SU-DHL-6 (cell line): ENCODE measurements around the gene ETV6.

Source experiments
- H2AFZ ChIP-seq: fragments of 200-600 bp; sonication (generic); 2 replicates; pipeline ENCODE4 v1.6.1; 2014; ENCODE audit warnings: low read depth, mild to moderate bottlenecking, moderate library complexity, mixed read lengths, antibody characterized with exemption, low read length; ENCODE audit not compliant: severe bottlenecking
- H3F3A ChIP-seq: fragments of 200-600 bp; shearing (Covaris generic); 2 replicates; pipeline ENCODE4 v1.6.0; 2016; ENCODE audit warnings: antibody characterized with exemption, mild to moderate bottlenecking; ENCODE audit not compliant: insufficient read depth
- H3K27ac ChIP-seq: fragments of 200-600 bp; sonication (generic); 2 replicates; pipeline ENCODE4 v1.5.1; 2016; ENCODE audit warnings: low read depth, mild to moderate bottlenecking, low read length, moderate library complexity, mixed read lengths
- H3K27me3 ChIP-seq: fragments of 200-600 bp; sonication (generic), shearing (Covaris generic); 2 replicates; pipeline ENCODE4 v1.6.0; 2014; ENCODE audit warnings: mild to moderate bottlenecking, low read length
- H3K36me3 ChIP-seq: fragments of 200-600 bp; sonication (generic); 2 replicates; pipeline ENCODE4 v1.6.1; 2014; ENCODE audit warnings: mild to moderate bottlenecking, low read length, mixed read lengths
- H3K4me2 ChIP-seq: fragments of 300-600, 200-600 bp; shearing (Covaris generic), sonication (generic); 2 replicates; pipeline ENCODE4 v1.6.0; 2014; ENCODE audit warnings: low read length, low read depth, mild to moderate bottlenecking; ENCODE audit not compliant: poor library complexity, severe bottlenecking
- H3K4me3 ChIP-seq: fragments of 200-600 bp; sonication (generic); 2 replicates; pipeline ENCODE4 v1.5.1; 2014; ENCODE audit warnings: antibody characterized with exemption, low read length, mild to moderate bottlenecking, mixed read lengths; ENCODE audit not compliant: insufficient read depth, poor library complexity, severe bottlenecking
- H3K79me2 ChIP-seq: fragments of 200-600 bp; sonication (generic); 2 replicates; pipeline ENCODE4 v1.6.1; 2014; ENCODE audit warnings: mild to moderate bottlenecking, low read length, moderate library complexity; ENCODE audit not compliant: insufficient read depth
- H3K9ac ChIP-seq: fragments of 200-600 bp; sonication (generic); 2 replicates; pipeline ENCODE4 v1.7.0; 2014; ENCODE audit warnings: mild to moderate bottlenecking, low read length
- H3K9me2 ChIP-seq: fragments of 200-600 bp; sonication (generic); replicated peaks from 2 replicates; pipeline ENCODE4 v1.6.1; 2014; ENCODE audit warnings: low read length; ENCODE audit not compliant: insufficient read depth
- H3K9me3 ChIP-seq: fragments of 200-600 bp; sonication (generic); 2 replicates; pipeline ENCODE4 v1.6.1; 2014; ENCODE audit warnings: low read length, mixed read lengths; ENCODE audit not compliant: insufficient read depth
- H4K20me1 ChIP-seq: fragments of 200-600 bp; sonication (generic); 2 replicates; pipeline ENCODE4 v1.6.1; 2014; ENCODE audit warnings: low read depth, mild to moderate bottlenecking, antibody characterized with exemption, low read length, moderate library complexity, mixed read lengths
- CTCF ChIP-seq: fragments of 200-600 bp; sonication (generic); IDR thresholded peaks from one replicate; pipeline ENCODE4 v1.5.1; 2017; ENCODE audit warnings: antibody characterized with exemption, mild to moderate bottlenecking, low read length, moderate library complexity; ENCODE audit not compliant: insufficient read depth, poor library complexity, severe bottlenecking
- EZH2phosphoT487 ChIP-seq: fragments of 200-600 bp; sonication (generic), shearing (Covaris generic); conservative IDR thresholded peaks from 2 replicates; pipeline ENCODE4 v1.6.1; 2018; ENCODE audit warnings: mild to moderate bottlenecking, antibody characterized with exemption, low read length, moderate library complexity, mixed read lengths

The ETV6 gene

GRCh38 chr12:11698729-11699128 is 49.3 kb downstream of the ETV6 start:
- Histone ChIP-seq H3K4me3 (no peak overlapping the region), H3K9ac (no peak overlapping the region), H4K20me1 (no peaks in the 10 kb centered on the region), H3K9me3 (no peaks in the 10 kb centered on the region), H3K27ac (no peak overlapping the region), H3K4me2 (no peak overlapping the region), H3K9me2 (no peaks in the 10 kb centered on the region), H2AFZ (no peak overlapping the region), H3K79me2 (no peaks in the 10 kb centered on the region), H3F3A (no peaks in the 10 kb centered on the region), H3K36me3 (no peaks in the 10 kb centered on the region), H3K27me3 (no peaks in the 10 kb centered on the region)
- TF ChIP-seq CTCF (no peak), EZH2phosphoT487 (no peak)

GRCh38 chr12:11701433-11701832 is 52.0 kb downstream of the ETV6 start:
- H3K4me2 ChIP-seq = no peak overlapping the region
- H3F3A ChIP-seq = no peaks in the 10 kb centered on the region
- H3K79me2 ChIP-seq = no peaks in the 10 kb centered on the region
- H2AFZ ChIP-seq = no peak overlapping the region
- H3K4me3 ChIP-seq = no peak overlapping the region
- no peaks in the 10 kb centered on the region for H3K27me3 ChIP-seq
- no peak overlapping the region for H3K9ac ChIP-seq
- no peaks in the 10 kb centered on the region for H4K20me1 ChIP-seq
- H3K36me3 ChIP-seq = no peaks in the 10 kb centered on the region
- no peak for TF ChIP-seq EZH2phosphoT487
- TF ChIP-seq CTCF = no peak
- no peaks in the 10 kb centered on the region for H3K9me3 ChIP-seq
- H3K27ac ChIP-seq = no peak overlapping the region
- no peaks in the 10 kb centered on the region for H3K9me2 ChIP-seq

GRCh38 chr12:11702959-11703358 is 53.5 kb downstream of the ETV6 start:
- Histone ChIP-seq H3K27ac (no peak overlapping the region), H3K27me3 (no peaks in the 10 kb centered on the region), H3K9ac (no peak overlapping the region), H2AFZ (no peak overlapping the region), H3F3A (no peaks in the 10 kb centered on the region), H3K9me3 (no peaks in the 10 kb centered on the region), H3K4me3 (no peak overlapping the region), H3K4me2 (no peak overlapping the region), H3K36me3 (no peaks in the 10 kb centered on the region), H4K20me1 (no peaks in the 10 kb centered on the region), H3K79me2 (no peaks in the 10 kb centered on the region), H3K9me2 (no peaks in the 10 kb centered on the region)
- TF ChIP-seq CTCF = no peak
- TF ChIP-seq EZH2phosphoT487 = no peak
